ENCODE results near the gene TRABD2B. TPM values are rescaled to one million over a fixed set of nuclear protein-coding genes. Genes with fewer than 3 reads are reported as not detected.

The TRABD2B gene
- total RNA-seq, 1 donor from 2014 or later: 6.8 TPM

- peak; percentile 64 for DNase-seq (ENCODE audit: low read depth)
These were observed 271.0 kb downstream of the TRABD2B start for GRCh38 chr1:47725992-47726855.

- no peak for DNase-seq (ENCODE audit: low read depth)
These were observed 271.6 kb downstream of the TRABD2B start for GRCh38 chr1:47725511-47725991.

GRCh38 chr1:47725000-47725473, 272.1 kb downstream of the TRABD2B start:
- DNase-seq (ENCODE audit: low read depth): no peak

DNA sequence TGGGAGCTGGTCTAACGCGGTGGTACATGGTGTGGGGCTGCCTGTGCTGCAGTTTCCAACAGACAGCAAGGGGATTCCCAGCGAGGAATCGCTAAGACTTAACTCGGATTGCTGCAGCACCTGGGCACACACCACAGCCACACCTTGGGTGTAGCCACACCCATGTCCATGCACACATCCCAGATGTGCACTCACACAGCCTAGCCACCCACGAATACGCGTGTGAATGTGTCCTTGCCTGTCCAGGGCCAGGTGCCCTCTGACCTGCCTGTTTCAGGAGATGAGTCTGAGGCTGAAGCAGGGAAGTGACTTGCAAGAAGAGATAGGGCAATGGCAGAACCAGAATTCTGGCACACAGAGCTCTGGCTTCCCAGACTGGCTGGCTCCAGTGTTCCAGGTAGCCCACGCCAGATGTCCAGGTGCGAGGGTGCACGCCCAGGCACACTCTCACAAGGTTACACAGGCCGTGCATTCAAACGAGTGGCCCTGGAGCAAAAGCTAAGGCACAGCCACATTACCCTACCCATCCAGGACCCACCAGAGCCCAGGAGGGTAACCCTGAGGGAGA, 272.7 kb downstream of the TRABD2B start:
- DNase-seq (ENCODE audit: low read depth): no peak

GRCh38 chr1:47722909-47723580, 274.1 kb downstream of the TRABD2B start:
- peak; percentile 29 for DNase-seq (ENCODE audit: low read depth)

DNA sequence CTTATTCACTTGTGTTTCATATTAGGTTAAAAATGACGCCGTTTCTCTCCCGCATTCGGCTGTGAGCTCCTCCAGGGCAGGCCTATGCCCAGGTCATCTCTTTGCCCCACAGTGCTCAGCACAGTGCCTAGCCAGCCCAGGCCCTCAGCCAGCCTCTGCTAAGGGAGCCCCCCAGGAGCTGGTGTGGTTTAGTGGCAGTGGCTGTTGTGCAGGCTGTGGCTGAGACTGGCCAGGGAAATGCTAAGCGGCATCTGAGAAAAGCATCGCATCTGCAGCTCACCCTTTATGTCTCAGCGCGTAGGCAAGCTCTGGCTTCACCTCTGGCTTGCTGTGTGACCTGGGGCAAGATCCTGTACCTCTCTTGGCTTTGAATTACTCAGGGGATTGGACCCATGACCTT, 275.1 kb downstream of the TRABD2B start:
- DNase-seq (ENCODE audit: low read depth): no peak

GRCh38 chr1:47720111-47720510, 277.1 kb downstream of the TRABD2B start:
- DNase-seq (ENCODE audit: low read depth): no peak

- DNase-seq (ENCODE audit: low read depth): no peak
These were observed 279.8 kb downstream of the TRABD2B start for GRCh38 chr1:47717341-47717740.

DNA sequence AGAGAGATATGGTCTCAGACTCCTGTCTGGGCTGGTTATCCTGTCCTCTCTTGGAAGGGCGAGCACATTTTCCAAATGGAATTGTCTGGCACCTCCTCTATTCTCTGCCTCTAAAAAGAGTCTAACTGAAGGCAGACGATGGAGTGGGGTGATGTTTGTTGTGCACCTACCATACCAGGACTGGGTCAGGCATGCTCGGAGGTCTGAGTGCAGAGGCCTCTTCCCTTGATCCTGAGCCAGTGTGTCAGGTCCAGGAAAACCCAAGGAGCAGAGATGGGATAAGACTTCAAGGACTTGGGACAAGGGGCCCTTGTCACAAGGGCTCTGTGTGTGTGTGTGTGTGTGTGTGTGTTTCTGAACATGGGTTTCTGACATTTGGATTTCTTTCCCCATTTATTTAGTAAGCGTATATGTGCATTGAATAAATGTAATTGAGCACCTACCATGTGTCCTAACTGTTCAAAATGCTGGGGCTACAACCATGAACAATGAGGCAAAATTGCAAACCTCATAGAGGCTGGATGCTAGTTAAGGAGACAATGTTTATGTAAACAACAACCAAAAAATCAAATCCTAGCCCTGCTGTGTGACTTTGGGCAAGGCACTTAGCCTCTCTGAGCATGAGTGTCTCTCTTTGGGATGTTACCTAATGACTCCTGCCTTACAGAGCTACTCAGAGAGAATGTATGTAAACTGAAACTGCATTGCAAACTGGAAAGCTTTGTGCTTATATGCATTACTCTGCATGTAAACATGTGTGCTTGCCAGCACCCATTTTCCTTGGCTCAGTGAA, 283.0 kb downstream of the TRABD2B start:
- no peak for DNase-seq (ENCODE audit: low read depth)

DNA sequence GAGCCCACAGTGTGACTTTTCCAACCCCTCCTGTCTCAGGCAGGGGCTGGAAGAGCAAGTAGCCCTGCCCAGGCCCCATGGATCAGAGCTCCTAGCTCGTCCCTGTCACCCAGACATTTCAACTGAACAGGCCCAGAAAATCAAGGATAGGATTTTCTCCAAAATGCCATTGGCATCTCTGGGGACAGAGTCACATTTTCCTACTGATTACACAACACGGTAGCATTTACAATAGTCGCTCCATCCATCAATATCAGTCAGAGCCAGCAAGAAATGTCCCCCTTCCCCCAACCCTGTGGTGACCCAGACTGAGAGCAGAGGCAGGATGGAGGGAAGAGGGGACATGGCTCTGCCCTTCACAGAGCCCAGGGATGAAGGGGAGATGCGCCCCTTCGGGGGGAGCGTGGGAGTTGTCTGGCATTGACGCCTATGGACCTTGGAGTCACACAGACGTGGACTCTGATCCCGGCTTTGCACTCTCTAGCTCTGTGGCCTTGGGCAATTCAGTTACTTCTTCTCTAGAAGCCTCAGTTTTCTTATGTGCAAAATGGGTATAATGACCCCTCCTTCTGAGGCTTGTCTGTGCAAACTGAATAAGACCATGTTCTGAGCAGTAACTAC, 283.7 kb downstream of the TRABD2B start:
- no peak for DNase-seq (ENCODE audit: low read depth)

DNA sequence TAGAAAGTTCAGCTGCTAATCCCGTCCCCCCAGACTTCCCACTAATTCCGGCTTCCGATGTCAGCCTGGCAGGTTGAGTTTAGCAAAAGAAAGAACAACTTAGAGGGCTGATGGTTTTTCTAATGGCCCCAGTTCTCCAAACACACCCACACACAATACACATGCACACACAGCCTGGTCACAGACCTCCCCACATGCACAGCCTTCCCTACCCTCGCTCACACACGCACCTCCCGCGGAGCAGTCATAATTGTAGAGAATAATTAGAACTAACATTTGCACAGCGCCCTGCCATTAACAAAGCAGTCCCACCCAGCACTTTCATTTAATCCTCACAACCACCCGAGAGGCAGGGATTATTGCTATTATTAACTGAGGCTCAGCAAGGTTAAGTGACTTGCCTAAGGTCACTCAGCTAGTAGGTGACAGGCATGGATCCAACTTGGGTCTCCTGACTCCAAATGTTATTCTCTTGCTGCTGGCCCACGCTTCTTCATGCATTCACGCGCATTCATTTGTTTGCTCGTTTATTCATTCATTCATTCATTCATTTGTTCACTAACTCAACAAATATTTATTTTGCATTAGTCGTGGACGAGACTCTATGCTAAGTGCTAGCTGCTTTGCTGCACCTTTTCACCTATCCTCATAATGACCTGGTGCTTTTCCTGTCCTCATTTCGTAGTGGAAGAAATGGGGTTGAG, 284.4 kb downstream of the TRABD2B start:
- DNase-seq (ENCODE audit: low read depth): no peak

- no peak for DNase-seq (ENCODE audit: low read depth)
These were observed 285.2 kb downstream of the TRABD2B start for GRCh38 chr1:47711848-47712492.

GRCh38 chr1:47711184-47711847, 285.9 kb downstream of the TRABD2B start:
- no peak for DNase-seq (ENCODE audit: low read depth)

Other genes starting within 250 kb of the TRABD2B start
- 0.35 and 1.6 TPM in 2 replicates for gene SLC5A9, start 225.3 kb upstream of the TRABD2B start, total RNA-seq